ENCODE data around the gene MAML2. TPM values are rescaled to one million over a fixed set of nuclear protein-coding genes. Genes with fewer than 3 reads are reported as not detected.

The MAML2 gene
- total and polyA plus RNA-seq, 2 experiments from 2014 or later, result 1.1 to 8.2 TPM

- TF ChIP-seq CTCF (IDR thresholded peaks at IDR 0.05; ENCODE audit: low read depth, low read length), result no peak
- no peaks in the 10 kb centered on the region for H3K9me3 ChIP-seq (ENCODE audit: low read depth)
- peak in 1 of 2 donors; percentile 40 for DNase-seq (ENCODE audit: low read depth in 1 of 2, low spot score in 1 of 2)
- H3K27me3 ChIP-seq, result no peaks in the 10 kb centered on the region
- no peak overlapping the region for H3K27ac ChIP-seq
- H3K4me1 ChIP-seq (ENCODE audit: low read depth), result peaks cover 5% of the 10 kb centered on the region
- no peaks in the 10 kb centered on the region for H3K36me3 ChIP-seq
- H3K4me3 ChIP-seq, result no peak overlapping the region
Observed at GRCh38 chr11:96091476-96091875, 251.5 kb downstream of the MAML2 start.

- H3K4me1 ChIP-seq (ENCODE audit: low read depth), result peaks cover 5% of the 10 kb centered on the region
- peak in 1 of 2 donors; percentile 92 for DNase-seq (ENCODE audit: low read depth in 1 of 2, low spot score in 1 of 2)
- H3K27me3 ChIP-seq, result no peaks in the 10 kb centered on the region
- no peaks in the 10 kb centered on the region for H3K9me3 ChIP-seq (ENCODE audit: low read depth)
- H3K36me3 ChIP-seq, result no peaks in the 10 kb centered on the region
- no peak for TF ChIP-seq CTCF (IDR thresholded peaks at IDR 0.05; ENCODE audit: low read depth, low read length)
- no peak overlapping the region for H3K27ac ChIP-seq
- H3K4me3 ChIP-seq, result no peak overlapping the region
Observed at GRCh38 chr11:96090711-96091110, 252.3 kb downstream of the MAML2 start.

- Histone ChIP-seq H3K4me1 (ENCODE audit: low read depth) (peaks cover 5% of the 10 kb centered on the region), H3K36me3 (no peaks in the 10 kb centered on the region), H3K27ac (no peak overlapping the region)
Observed at GRCh38 chr11:96088914-96089313, 254.1 kb downstream of the MAML2 start.

GRCh38 chr11:96086111-96086510, 256.9 kb downstream of the MAML2 start:
- no peak overlapping the region for H3K27ac ChIP-seq
- H3K9me3 ChIP-seq (ENCODE audit: low read depth), result no peaks in the 10 kb centered on the region
- no peak overlapping the region for H3K4me3 ChIP-seq
- no peaks in the 10 kb centered on the region for H3K36me3 ChIP-seq
- TF ChIP-seq CTCF (IDR thresholded peaks at IDR 0.05; ENCODE audit: low read depth, low read length), result no peak
- peaks cover 5% of the 10 kb centered on the region for H3K4me1 ChIP-seq (ENCODE audit: low read depth)
- H3K27me3 ChIP-seq, result no peaks in the 10 kb centered on the region
- no peak for DNase-seq (ENCODE audit: low read depth in 1 of 2, low spot score in 1 of 2)

More at GRCh38 chr11:96088914-96089313, 254.1 kb downstream of the MAML2 start:
- no peak for DNase-seq (ENCODE audit: low read depth in 1 of 2, low spot score in 1 of 2)
- Histone ChIP-seq H3K9me3 (ENCODE audit: low read depth) (no peaks in the 10 kb centered on the region), H3K27me3 (no peaks in the 10 kb centered on the region), H3K4me3 (no peak overlapping the region)
- TF ChIP-seq CTCF (IDR thresholded peaks at IDR 0.05; ENCODE audit: low read depth, low read length), result no peak

- Histone ChIP-seq H3K4me3 (no peak overlapping the region), H3K27ac (no peak overlapping the region), H3K27me3 (no peaks in the 10 kb centered on the region), H3K4me1 (ENCODE audit: low read depth) (peaks cover 5% of the 10 kb centered on the region), H3K36me3 (no peaks in the 10 kb centered on the region), H3K9me3 (ENCODE audit: low read depth) (no peaks in the 10 kb centered on the region)
- TF ChIP-seq CTCF (IDR thresholded peaks at IDR 0.05; ENCODE audit: low read depth, low read length), result no peak
- DNase-seq (ENCODE audit: low read depth in 1 of 2, low spot score in 1 of 2), result no peak
Observed at GRCh38 chr11:96085319-96085930, 257.6 kb downstream of the MAML2 start.
